H9 (cell line): Measurements from ENCODE around the gene GNAO1. TPM values are rescaled to one million over a fixed set of nuclear protein-coding genes. Genes with fewer than 3 reads are reported as not detected.

Experiments
- DNase-seq: peaks from one replicate; pipeline ENCODE4 v3.0.0-alpha.2; 2017
- H2AFZ ChIP-seq: one replicate; pipeline ENCODE4 v1.6.1; 2013; ENCODE audit warnings: mild to moderate bottlenecking, low read length, control low read depth, moderate library complexity
- H2AK5ac ChIP-seq: 2 replicates; pipeline ENCODE4 v1.6.1; 2013; ENCODE audit warnings: low read length, control low read depth, mixed read lengths; ENCODE audit not compliant: insufficient read length
- H2BK120ac ChIP-seq: one replicate; pipeline ENCODE4 v1.6.1; 2013; ENCODE audit warnings: low read depth, mild to moderate bottlenecking, low read length, control low read depth, inconsistent platforms; ENCODE audit not compliant: poor library complexity, severe bottlenecking
- H2BK12ac ChIP-seq: 2 replicates; pipeline ENCODE4 v1.6.1; 2013; ENCODE audit warnings: low read length, control low read depth, mixed read lengths, low read depth; ENCODE audit not compliant: insufficient read length
- H2BK15ac ChIP-seq: 2 replicates; pipeline ENCODE4 v1.6.1; 2013; ENCODE audit warnings: low read depth, low read length, control low read depth
- H2BK20ac ChIP-seq: one replicate; pipeline ENCODE4 v1.6.1; 2013; ENCODE audit warnings: low read depth, mild to moderate bottlenecking, low read length, control low read depth, inconsistent platforms; ENCODE audit not compliant: poor library complexity, severe bottlenecking
- H2BK5ac ChIP-seq: 2 replicates; pipeline ENCODE4 v1.6.1; 2013; ENCODE audit warnings: low read length, control low read depth, mixed read lengths; ENCODE audit not compliant: insufficient read length
- H3K14ac ChIP-seq: 2 replicates; pipeline ENCODE4 v1.6.1; 2013; ENCODE audit warnings: low read length, control low read depth; ENCODE audit not compliant: insufficient read depth
- H3K18ac ChIP-seq: 2 replicates; pipeline ENCODE4 v1.6.1; 2013; ENCODE audit warnings: low read depth, mild to moderate bottlenecking, mixed read lengths, low read length, control low read depth; ENCODE audit not compliant: insufficient read length
- H3K23ac ChIP-seq: 2 replicates; pipeline ENCODE4 v1.6.1; 2013; ENCODE audit warnings: low read length, control low read depth, mixed read lengths, low read depth; ENCODE audit not compliant: insufficient read length
- H3K23me2 ChIP-seq: 2 replicates; pipeline ENCODE4 v1.6.1; 2013; ENCODE audit warnings: low read depth, mild to moderate bottlenecking, mixed read lengths, low read length, control low read depth; ENCODE audit not compliant: insufficient read length, poor library complexity, severe bottlenecking
- H3K27ac ChIP-seq: 2 replicates; pipeline ENCODE4 v1.5.1; 2013; ENCODE audit warnings: low read length, control low read depth, mixed read lengths, low read depth; ENCODE audit not compliant: insufficient read length
- H3K27me3 ChIP-seq: 2 replicates; pipeline ENCODE4 v1.6.1; 2013; ENCODE audit warnings: low read length, control low read depth, inconsistent platforms; ENCODE audit not compliant: insufficient read depth
- H3K4ac ChIP-seq: 2 replicates; pipeline ENCODE4 v1.6.1; 2013; ENCODE audit warnings: low read depth, mild to moderate bottlenecking, control low read depth, inconsistent platforms, low read length, moderate library complexity
- H3K4me1 ChIP-seq: 2 replicates; pipeline ENCODE4 v1.6.1; 2013; ENCODE audit warnings: low read length, control low read depth, inconsistent platforms; ENCODE audit not compliant: insufficient read depth
- H3K4me2 ChIP-seq: 2 replicates; pipeline ENCODE4 v1.6.1; 2013; ENCODE audit warnings: low read length, control low read depth, mixed read lengths; ENCODE audit not compliant: insufficient read length, insufficient read depth
- H3K56ac ChIP-seq: 2 replicates; pipeline ENCODE4 v1.6.1; 2013; ENCODE audit warnings: low read depth, mild to moderate bottlenecking, mixed read lengths, low read length, control low read depth; ENCODE audit not compliant: insufficient read length
- H3K79me1 ChIP-seq: 2 replicates; pipeline ENCODE4 v1.6.1; 2013; ENCODE audit warnings: low read depth, mild to moderate bottlenecking, moderate library complexity, low read length, control low read depth, inconsistent platforms; ENCODE audit not compliant: insufficient read depth, poor library complexity, severe bottlenecking
- H3K79me2 ChIP-seq: 2 replicates; pipeline ENCODE4 v1.6.1; 2013; ENCODE audit warnings: low read length, control low read depth, inconsistent platforms; ENCODE audit not compliant: insufficient read depth
- H3K9ac ChIP-seq: 2 replicates; pipeline ENCODE4 v1.6.1; 2013; ENCODE audit warnings: low read length, control low read depth, mixed read lengths; ENCODE audit not compliant: insufficient read length; ENCODE audit errors: extremely low read depth
- H3K9me3 ChIP-seq: one replicate; pipeline ENCODE4 v1.6.1; 2013; ENCODE audit warnings: low read depth, low read length, inconsistent platforms; ENCODE audit not compliant: control insufficient read depth
- H3T11ph ChIP-seq: one replicate; pipeline ENCODE4 v1.6.1; 2013; ENCODE audit warnings: mild to moderate bottlenecking, low read length, control low read depth, inconsistent platforms
- H4K20me1 ChIP-seq: one replicate; pipeline ENCODE4 v1.6.1; 2013; ENCODE audit not compliant: control insufficient read depth, insufficient read length, insufficient read depth
- H4K5ac ChIP-seq: 2 replicates; pipeline ENCODE4 v1.6.1; 2013; ENCODE audit warnings: low read depth, mild to moderate bottlenecking, mixed read lengths, low read length, control low read depth; ENCODE audit not compliant: insufficient read length
- H4K8ac ChIP-seq: replicated peaks from 2 replicates; pipeline ENCODE4 v1.6.1; 2013; ENCODE audit warnings: low read length, control low read depth, mixed read lengths, low read depth; ENCODE audit not compliant: insufficient read length
- H4K91ac ChIP-seq: 2 replicates; pipeline ENCODE4 v1.6.1; 2013; ENCODE audit warnings: low read depth, mild to moderate bottlenecking, moderate library complexity, mixed read lengths, low read length, control low read depth; ENCODE audit not compliant: insufficient read length
- H3K27ac Mint-ChIP-seq, 3 experiments: 2 replicates in 2 of 3; 3 replicates in 1 of 3; pipeline ENCODE4 v1.8.0; 2020 to 2021; ENCODE audit warnings: mixed read lengths in 3 of 3, mild to moderate bottlenecking in 1 of 3, moderate library complexity in 1 of 3
- H3K27me3 Mint-ChIP-seq: 2 replicates; pipeline ENCODE4 v1.8.0; 2021; ENCODE audit warnings: low read depth, mild to moderate bottlenecking, moderate library complexity, mixed read lengths
- H3K36me3 Mint-ChIP-seq, 3 experiments: 2 replicates in 2 of 3; 3 replicates in 1 of 3; pipeline ENCODE4 v1.8.0; 2020 to 2021; ENCODE audit warnings: low read depth in 3 of 3, mixed read lengths in 3 of 3; ENCODE audit not compliant: insufficient read depth in 1 of 3
- H3K4me1 Mint-ChIP-seq, 2 experiments: 2 replicates each; pipeline ENCODE4 v1.8.0; 2020; ENCODE audit warnings: mixed read lengths in 2 of 2
- H3K4me3 Mint-ChIP-seq, 2 experiments: 2 replicates in 1 of 2; 3 replicates in 1 of 2; pipeline ENCODE4 v1.8.0; 2020 to 2021; ENCODE audit warnings: mild to moderate bottlenecking in 2 of 2, mixed read lengths in 2 of 2, moderate library complexity in 1 of 2
- H3K9me3 Mint-ChIP-seq, 2 experiments: 2 replicates in 1 of 2; 3 replicates in 1 of 2; pipeline ENCODE4 v1.8.0; 2020; ENCODE audit warnings: mild to moderate bottlenecking in 2 of 2, mixed read lengths in 2 of 2, moderate library complexity in 1 of 2
- CTCF ChIP-seq: fragments of 200-600 bp; sonication (generic); conservative IDR thresholded peaks from 3 replicates; pipeline ENCODE4 v1.8.0; 2021; ENCODE audit warnings: antibody characterized with exemption, mild to moderate bottlenecking
- WGBS: extraction: QIAGEN DNeasy Blood & Tissue Kit; methylation state at CpG from one replicate; pipeline ENCODE4 v1.1.7; 2013; ENCODE audit warnings: missing lambda C conversion rate, low lambda C conversion rate, mixed read lengths; ENCODE audit not compliant: insufficient read length; ENCODE audit errors: extremely low coverage; 5-methylcytosine and 5-hydroxymethylcytosine counted together
- total RNA-seq: library from RNA; stranded (reverse); gene quantifications from 2 replicates; pipeline ENCODE4 v1.2.1, GENCODE V29; 2021

GNAO1 gene
- total RNA-seq, 1 experiment from 2014 or later, result 16.9 TPM

GRCh38 chr16:56241596-56241995 is 50.3 kb downstream of the GNAO1 start:
- Histone ChIP-seq H3K79me2 (no peaks in the 10 kb centered on the region), H3K9ac (no peak overlapping the region), H3K14ac (no peak overlapping the region), H3K18ac (no peak overlapping the region), H3K27ac (no peak overlapping the region), H3K56ac (no peak overlapping the region), H2BK5ac (no peak overlapping the region), H3K27me3 (no peaks in the 10 kb centered on the region), H2BK120ac (no peak overlapping the region), H2BK15ac (no peak overlapping the region), H3T11ph (no peak overlapping the region), H4K91ac (no peak overlapping the region), H3K4ac (no peak overlapping the region), H3K23ac (no peak overlapping the region), H3K9me3 (no peaks in the 10 kb centered on the region), H4K20me1 (no peaks in the 10 kb centered on the region), H3K4me1 (no peaks in the 10 kb centered on the region), H2BK12ac (no peak overlapping the region), H2BK20ac (no peak overlapping the region), H2AK5ac (no peak overlapping the region), H4K5ac (no peak overlapping the region), H3K4me2 (no peak overlapping the region), H4K8ac (no peak overlapping the region), H3K23me2 (no peaks in the 10 kb centered on the region), H2AFZ (no peak overlapping the region), H3K79me1 (no peaks in the 10 kb centered on the region)
- H3K27ac Mint-ChIP-seq, result no peak overlapping the region
- DNase-seq, result no peak
- H3K36me3 Mint-ChIP-seq, result no peaks in the 10 kb centered on the region
- TF ChIP-seq CTCF, result no peak
- no CpG with 5 or more reads among the region's 2 CpGs for WGBS
- no peak overlapping the region for H3K4me3 Mint-ChIP-seq
- no peaks in the 10 kb centered on the region for H3K9me3 Mint-ChIP-seq
- no peaks in the 10 kb centered on the region for H3K27me3 Mint-ChIP-seq
- H3K4me1 Mint-ChIP-seq, result peaks cover 8 to 15% of the 10 kb centered on the region in 2 experiments
